LoVo (cell line): Measurements from ENCODE around the gene GNAO1.

Experiments
- DNase-seq: peaks from one replicate; pipeline ENCODE4 v3.0.0-alpha.2; 2016; ENCODE audit warnings: low spot score

Gene GNAO1

GRCh38 chr16:56241596-56241995, 50.3 kb downstream of the GNAO1 start:
- DNase-seq = no peak

GRCh38 chr16:56242740-56243139, 51.5 kb downstream of the GNAO1 start:
- no peak for DNase-seq

GRCh38 chr16:56244612-56245011, 53.3 kb downstream of the GNAO1 start:
- no peak for DNase-seq

- DNase-seq = no peak
These were observed 53.9 kb downstream of the GNAO1 start for GRCh38 chr16:56245197-56245596.

- no peak for DNase-seq
These were observed 54.9 kb downstream of the GNAO1 start for GRCh38 chr16:56246051-56246817.

- no peak for DNase-seq
These were observed 55.7 kb downstream of the GNAO1 start for GRCh38 chr16:56247018-56247417.

GRCh38 chr16:56247808-56248207, 56.5 kb downstream of the GNAO1 start:
- no peak for DNase-seq

GRCh38 chr16:56252835-56253234, 61.5 kb downstream of the GNAO1 start:
- no peak for DNase-seq

GRCh38 chr16:56255904-56256303, 64.6 kb downstream of the GNAO1 start:
- no peak for DNase-seq

GRCh38 chr16:56257239-56257638, 66.0 kb downstream of the GNAO1 start:
- no peak for DNase-seq

- DNase-seq = no peak
These were observed 66.5 kb downstream of the GNAO1 start for GRCh38 chr16:56257666-56258342.

- no peak for DNase-seq
These were observed 67.5 kb downstream of the GNAO1 start for GRCh38 chr16:56258508-56259424.

GRCh38 chr16:56259425-56259779, 68.1 kb downstream of the GNAO1 start:
- no peak for DNase-seq

GRCh38 chr16:56260378-56261160, 69.3 kb downstream of the GNAO1 start:
- DNase-seq = no peak

GRCh38 chr16:56261656-56262055, 70.4 kb downstream of the GNAO1 start:
- DNase-seq = no peak

GRCh38 chr16:56262148-56262547, 70.9 kb downstream of the GNAO1 start:
- DNase-seq = peak; percentile 5

- no peak for DNase-seq
These were observed 71.4 kb downstream of the GNAO1 start for GRCh38 chr16:56262551-56263245.

- DNase-seq = no peak
These were observed 72.7 kb downstream of the GNAO1 start for GRCh38 chr16:56263711-56264608.

- no peak for DNase-seq
These were observed 73.3 kb downstream of the GNAO1 start for GRCh38 chr16:56264609-56264972.

- DNase-seq = no peak
These were observed 73.9 kb downstream of the GNAO1 start for GRCh38 chr16:56265184-56265583.
